NCI-H1105 treated with DMSO at 0.1 percent for 48 hours (cell line): Measurements from ENCODE around the gene LRRC8E.
"Not testable (repeated sequence)": the region's sequence is repeated elsewhere in the genome, so short reads cannot be mapped to it uniquely, and the experiment has no call there.

ENCODE experiments used
- DNase-seq: peaks from one replicate; lab custom pipeline; 2025; lab: John Stamatoyannopoulos, UW

LRRC8E gene

GRCh38 chr19:7887408-7888144 lies 734 bp upstream of the LRRC8E start:
- no peak for DNase-seq

GRCh38 chr19:7888826-7889217 lies 512 bp downstream of the LRRC8E start:
- DNase-seq, result no peak

GRCh38 chr19:7893362-7894101 lies 5.2 kb downstream of the LRRC8E start:
- not testable (repeated sequence) for DNase-seq

GRCh38 chr19:7894612-7895309 lies 6.5 kb downstream of the LRRC8E start:
- no peak for DNase-seq

DNA sequence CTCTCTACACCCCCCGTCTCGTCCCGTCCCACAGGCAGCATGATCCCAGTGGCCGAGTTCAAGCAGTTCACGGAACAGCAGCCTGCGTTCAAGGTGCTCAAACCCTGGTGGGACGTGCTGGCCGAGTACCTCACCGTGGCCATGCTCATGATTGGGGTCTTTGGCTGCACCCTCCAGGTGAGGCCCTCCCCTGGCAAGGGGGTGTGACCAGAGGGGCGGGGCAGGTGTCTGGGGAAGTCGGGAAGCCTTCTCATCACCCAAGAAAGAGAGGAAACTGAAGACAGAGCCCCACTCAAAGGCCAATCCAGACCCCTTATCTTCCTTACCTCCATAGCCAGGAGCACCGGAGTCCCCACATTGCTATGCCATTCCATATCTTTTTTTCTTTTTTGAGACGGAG lies 7.3 kb downstream of the LRRC8E start:
- no peak for DNase-seq

- no peak for DNase-seq
Observed at GRCh38 chr19:7897292-7897691, 9.0 kb downstream of the LRRC8E start.

DNA sequence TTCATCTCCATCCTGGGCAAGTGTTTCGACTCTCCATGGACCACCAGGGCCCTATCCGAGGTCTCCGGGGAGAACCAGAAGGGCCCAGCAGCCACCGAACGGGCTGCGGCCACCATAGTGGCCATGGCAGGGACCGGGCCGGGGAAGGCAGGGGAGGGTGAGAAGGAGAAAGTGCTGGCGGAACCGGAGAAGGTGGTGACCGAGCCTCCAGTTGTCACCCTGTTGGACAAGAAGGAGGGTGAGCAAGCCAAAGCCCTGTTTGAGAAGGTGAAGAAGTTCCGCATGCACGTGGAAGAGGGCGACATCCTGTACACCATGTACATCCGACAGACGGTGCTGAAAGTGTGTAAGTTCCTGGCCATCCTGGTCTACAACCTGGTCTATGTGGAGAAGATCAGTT lies 10.7 kb downstream of the LRRC8E start:
- DNase-seq, result no peak

DNA sequence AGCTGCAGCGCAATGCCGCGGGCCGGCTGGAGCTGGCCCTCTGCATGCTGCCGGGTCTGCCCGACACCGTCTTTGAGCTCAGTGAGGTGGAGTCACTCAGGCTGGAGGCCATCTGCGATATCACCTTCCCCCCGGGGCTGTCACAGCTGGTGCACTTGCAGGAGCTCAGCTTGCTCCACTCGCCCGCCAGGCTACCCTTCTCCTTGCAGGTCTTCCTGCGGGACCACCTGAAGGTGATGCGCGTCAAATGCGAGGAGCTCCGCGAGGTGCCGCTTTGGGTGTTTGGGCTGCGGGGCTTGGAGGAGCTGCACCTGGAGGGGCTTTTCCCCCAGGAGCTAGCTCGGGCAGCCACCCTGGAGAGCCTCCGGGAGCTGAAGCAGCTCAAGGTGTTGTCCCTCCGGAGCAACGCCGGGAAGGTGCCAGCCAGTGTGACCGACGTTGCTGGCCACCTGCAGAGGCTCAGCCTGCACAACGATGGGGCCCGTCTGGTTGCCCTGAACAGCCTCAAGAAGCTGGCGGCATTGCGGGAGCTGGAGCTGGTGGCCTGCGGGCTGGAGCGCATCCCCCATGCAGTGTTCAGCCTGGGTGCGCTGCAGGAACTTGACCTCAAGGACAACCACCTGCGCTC lies 11.6 kb downstream of the LRRC8E start:
- DNase-seq, result no peak

DNA sequence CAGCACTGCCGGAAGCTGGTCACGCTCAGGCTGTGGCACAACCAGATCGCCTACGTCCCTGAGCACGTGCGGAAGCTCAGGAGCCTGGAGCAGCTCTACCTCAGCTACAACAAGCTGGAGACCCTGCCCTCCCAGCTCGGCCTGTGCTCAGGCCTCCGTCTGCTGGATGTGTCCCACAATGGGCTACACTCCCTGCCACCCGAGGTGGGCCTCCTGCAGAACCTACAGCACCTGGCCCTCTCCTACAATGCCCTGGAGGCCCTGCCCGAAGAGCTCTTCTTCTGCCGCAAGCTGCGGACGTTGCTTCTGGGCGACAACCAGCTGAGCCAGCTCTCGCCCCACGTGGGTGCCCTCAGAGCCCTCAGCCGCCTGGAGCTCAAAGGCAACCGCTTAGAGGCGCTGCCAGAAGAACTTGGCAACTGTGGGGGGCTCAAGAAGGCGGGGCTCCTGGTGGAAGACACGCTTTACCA lies 12.1 kb downstream of the LRRC8E start:
- no peak for DNase-seq

DNA sequence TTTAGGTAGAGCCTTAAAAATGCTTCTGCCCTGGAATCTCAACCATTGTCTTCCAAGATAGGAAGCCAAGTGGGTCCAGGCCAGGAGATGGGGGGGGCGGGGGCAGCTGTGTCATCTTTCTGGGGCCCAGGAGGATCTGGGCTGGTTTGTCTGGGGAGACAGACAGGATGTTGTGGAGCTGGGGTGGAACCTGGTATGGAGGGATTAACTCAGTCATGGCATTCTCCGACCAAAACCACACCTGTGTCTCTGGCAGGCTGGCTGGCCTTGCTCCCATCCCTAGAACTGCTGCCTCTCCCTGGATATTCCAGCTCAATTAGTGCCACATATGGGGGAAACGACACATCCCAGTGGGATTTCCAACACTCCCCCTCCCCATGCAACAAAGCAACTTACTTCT lies 12.6 kb downstream of the LRRC8E start:
- no peak for DNase-seq

DNA sequence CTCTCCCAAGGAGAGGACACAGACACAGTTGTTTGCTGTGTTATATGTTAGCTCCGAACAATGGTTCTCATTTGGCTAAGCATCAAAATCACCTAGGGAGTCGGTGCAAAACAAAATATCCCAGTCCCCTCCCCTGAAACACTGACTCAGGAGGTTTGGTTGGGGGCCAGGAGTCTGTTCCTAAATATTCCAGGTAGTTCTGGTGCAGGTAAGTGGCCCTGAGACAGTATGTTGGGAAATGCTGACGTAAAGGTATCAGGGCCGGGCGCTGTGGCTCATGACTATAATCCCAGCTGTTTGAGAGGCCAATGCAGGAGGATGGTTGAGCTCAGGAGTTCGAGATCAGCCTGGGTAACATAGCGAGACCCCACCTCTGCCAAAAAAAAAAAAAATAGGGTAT lies 13.0 kb downstream of the LRRC8E start:
- DNase-seq, result no peak

- DNase-seq, result no peak
Observed at GRCh38 chr19:7902796-7903243, 14.5 kb downstream of the LRRC8E start.

- peak; percentile 99 for DNase-seq
Observed at GRCh38 chr19:7903244-7904073, 15.1 kb downstream of the LRRC8E start, which contains the start of gene MAP2K7. Gene MAP2K7, plus strand, starts transcription at chr19:7903877. Its CDS starts 68 bp downstream, at chr19:7903945.

DNA sequence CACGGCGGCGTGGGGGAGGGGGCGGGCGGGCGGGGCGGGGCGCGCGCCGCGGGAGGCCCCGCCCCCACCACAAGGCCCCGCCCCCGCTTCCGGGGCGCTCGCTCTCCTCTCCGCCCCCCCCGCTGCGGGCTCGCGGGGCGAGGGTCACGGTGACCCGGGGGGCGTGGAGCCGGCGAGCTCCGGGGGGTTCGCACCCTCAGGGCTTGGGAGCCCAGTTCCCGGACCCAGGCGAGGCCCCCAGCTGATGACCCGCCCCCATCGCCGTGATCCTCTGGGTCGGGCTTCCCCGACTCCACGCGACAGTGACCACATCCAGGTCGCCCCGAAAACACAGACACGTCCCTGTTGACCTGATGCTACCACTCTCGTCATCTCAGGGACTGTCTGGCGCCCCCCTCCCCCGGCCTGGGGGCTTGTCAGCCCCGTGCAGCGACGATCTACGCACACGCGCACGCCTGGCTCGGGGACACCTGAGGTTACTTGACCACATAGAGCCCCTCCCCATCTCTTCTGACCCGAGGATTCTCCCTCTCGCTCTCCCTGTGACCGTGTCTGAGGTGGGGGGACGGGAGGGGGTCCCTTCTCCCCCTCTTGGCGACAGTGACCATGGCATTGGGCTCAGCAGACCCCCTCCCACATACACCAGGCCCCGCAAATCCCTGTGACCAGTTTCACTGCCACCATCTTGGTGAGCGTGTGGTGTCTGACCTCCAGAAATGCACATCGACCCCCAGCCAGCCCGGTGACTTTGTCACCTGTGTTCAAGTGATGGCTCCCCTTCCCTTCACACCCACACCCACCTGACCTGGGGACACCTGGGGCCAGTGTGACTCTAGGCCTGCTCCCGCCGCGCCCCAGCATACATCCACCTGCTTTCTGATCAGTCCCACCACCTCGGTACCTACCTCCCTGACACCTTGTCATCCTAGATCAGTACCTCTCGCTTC lies 16.0 kb downstream of the LRRC8E start:
- no peak for DNase-seq

GRCh38 chr19:7905268-7905667 lies 17.0 kb downstream of the LRRC8E start:
- no peak for DNase-seq

GRCh38 chr19:7905859-7906258 lies 17.5 kb downstream of the LRRC8E start:
- no peak for DNase-seq

DNA sequence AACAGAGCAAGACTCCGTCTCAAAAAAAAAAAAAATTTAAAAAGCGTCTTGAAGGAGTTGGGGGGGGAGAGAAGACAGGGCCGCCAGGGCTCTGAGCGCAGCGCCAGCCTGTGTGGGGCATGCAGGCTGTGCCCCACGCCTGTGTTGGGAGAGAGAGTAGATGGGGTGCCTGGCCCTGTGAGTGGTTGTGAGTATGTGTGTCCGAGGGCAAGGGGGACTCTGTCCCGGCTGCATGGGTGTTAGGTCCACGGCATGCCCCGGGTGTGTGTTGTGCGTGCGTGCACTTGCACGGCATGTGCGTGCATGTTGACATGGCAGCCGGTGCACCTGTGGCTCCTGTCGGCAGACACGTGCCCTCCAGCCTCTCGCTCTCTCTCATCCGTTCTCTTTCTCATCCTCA lies 18.8 kb downstream of the LRRC8E start:
- DNase-seq, result no peak

DNA sequence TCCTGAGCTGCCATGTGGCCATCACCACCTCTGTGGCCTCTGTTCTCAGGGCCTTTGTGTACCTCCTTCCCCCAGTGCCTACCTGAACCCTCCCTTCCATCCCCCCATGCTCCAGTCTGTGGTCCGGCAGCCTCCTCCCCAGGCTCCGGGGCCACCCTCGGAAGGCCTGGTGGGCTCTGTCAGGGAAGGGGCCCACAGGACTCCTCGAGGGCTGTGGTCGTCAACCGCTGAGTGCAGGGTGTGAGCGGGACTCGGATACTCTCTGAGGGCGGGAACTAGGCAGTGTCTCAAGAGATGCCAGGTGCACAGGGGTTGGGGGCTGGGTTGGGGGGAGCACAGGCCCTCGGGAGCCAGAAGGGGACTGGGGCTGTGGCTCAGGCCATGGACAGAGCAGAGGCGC lies 19.2 kb downstream of the LRRC8E start:
- no peak for DNase-seq

DNA sequence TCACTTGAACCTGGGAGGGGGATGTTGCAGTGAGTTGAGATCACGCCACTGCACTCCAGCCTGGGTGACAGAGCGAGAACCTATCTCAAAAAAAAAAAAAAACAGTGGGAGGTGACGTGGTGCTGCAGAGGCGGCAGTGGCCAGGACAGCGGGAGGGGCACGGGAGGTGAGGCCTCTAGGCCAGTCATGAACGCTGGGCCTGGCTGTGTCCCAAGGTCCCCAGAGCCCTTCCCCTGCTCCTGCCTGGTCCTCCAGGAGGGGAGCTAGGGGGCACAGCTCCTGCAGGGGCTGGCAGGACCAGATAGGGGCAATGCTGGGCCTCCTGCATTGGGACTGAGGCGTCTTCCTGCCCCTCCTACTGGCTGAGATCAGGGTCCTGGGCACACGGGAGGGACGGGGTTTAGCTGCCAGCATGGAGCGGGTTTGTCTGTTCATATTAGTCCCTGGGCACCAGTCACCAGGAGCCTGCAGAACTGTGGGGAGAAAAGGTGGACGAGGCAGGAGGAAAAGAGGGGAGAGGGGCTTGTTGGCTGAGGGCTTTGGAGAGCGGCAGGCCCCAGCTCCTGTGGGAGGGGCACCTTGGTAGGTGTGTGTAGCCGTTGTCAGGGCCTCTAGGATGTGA lies 19.9 kb downstream of the LRRC8E start:
- DNase-seq, result no peak
